Neutrophil (primary cell): ENCODE measurements around the gene DNAJB6.

Experiments used
- H3K27ac ChIP-seq: fragments of 200-600 bp; sonication (generic); 2 replicates; pipeline ENCODE4 v1.5.1; 2016; ENCODE audit warnings: mild to moderate bottlenecking, moderate library complexity
- H3K27me3 ChIP-seq: fragments of 200-600 bp; sonication (generic); 2 replicates; pipeline ENCODE4 v1.6.0; 2016; ENCODE audit warnings: mild to moderate bottlenecking
- H3K36me3 ChIP-seq: fragments of 200-600 bp; sonication (generic); 2 replicates; pipeline ENCODE4 v1.5.1; 2017
- H3K4me1 ChIP-seq, 2 experiments: fragments of 200-600 bp in 1 of 2; sonication (generic) in 1 of 2; 1 replicate in 1 of 2; 2 replicates in 1 of 2; pipeline versions ENCODE4 v1.5.1 to v1.6.1; 2013 to 2016; ENCODE audit warnings: low read depth in 1 of 2, low read length in 1 of 2, mild to moderate bottlenecking in 1 of 2, moderate library complexity in 1 of 2; ENCODE audit not compliant: control insufficient read depth in 1 of 2, insufficient read depth in 1 of 2
- H3K4me3 ChIP-seq, 2 experiments: fragments of 200-600 bp in 1 of 2; sonication (generic) in 1 of 2; 1 replicate in 1 of 2; 2 replicates in 1 of 2; pipeline ENCODE4 v1.5.1; 2013 to 2016; ENCODE audit warnings: low read depth in 1 of 2, low read length in 1 of 2, mild to moderate bottlenecking in 1 of 2, moderate library complexity in 1 of 2
- H3K9me3 ChIP-seq: fragments of 200-600 bp; sonication (generic); 2 replicates; pipeline ENCODE4 v1.5.1; 2016
- CTCF ChIP-seq: fragments of 200-600 bp; sonication (generic); IDR thresholded peaks from 2 replicates; pipeline ENCODE4 v1.5.1; 2016; ENCODE audit warnings: antibody characterized with exemption

The DNAJB6 gene

GRCh38 chr7:157397731-157398691 is 61.2 kb downstream of the DNAJB6 start:
- Histone ChIP-seq H3K9me3 (no peaks in the 10 kb centered on the region), H3K4me3 (no peak overlapping the region), H3K27me3 (no peaks in the 10 kb centered on the region), H3K36me3 (peaks cover 21% of the 10 kb centered on the region), H3K27ac (peak overlapping the region; percentile 57), H3K4me1 (peaks cover 65 to 68% of the 10 kb centered on the region in 2 experiments)
- TF ChIP-seq CTCF, result no peak

GRCh38 chr7:157399086-157399687 is 62.4 kb downstream of the DNAJB6 start:
- peaks cover 21% of the 10 kb centered on the region for H3K36me3 ChIP-seq
- H3K4me1 ChIP-seq, result peaks cover 53 to 57% of the 10 kb centered on the region in 2 experiments
- H3K27ac ChIP-seq, result peak overlapping the region; percentile 57
- no peaks in the 10 kb centered on the region for H3K27me3 ChIP-seq
- no peak for TF ChIP-seq CTCF
- H3K4me3 ChIP-seq, result no peak overlapping the region
- H3K9me3 ChIP-seq, result no peaks in the 10 kb centered on the region

- peaks cover 21% of the 10 kb centered on the region for H3K36me3 ChIP-seq
- H3K4me1 ChIP-seq, result peaks cover 49 to 53% of the 10 kb centered on the region in 2 experiments
- no peaks in the 10 kb centered on the region for H3K9me3 ChIP-seq
- H3K4me3 ChIP-seq, result no peak overlapping the region
- no peak for TF ChIP-seq CTCF
- no peaks in the 10 kb centered on the region for H3K27me3 ChIP-seq
- H3K27ac ChIP-seq, result no peak overlapping the region
Observed at GRCh38 chr7:157400171-157400860, 63.5 kb downstream of the DNAJB6 start.

GRCh38 chr7:157401567-157402387 is 65.0 kb downstream of the DNAJB6 start:
- H3K36me3 ChIP-seq, result peaks cover 22% of the 10 kb centered on the region
- no peaks in the 10 kb centered on the region for H3K9me3 ChIP-seq
- H3K27me3 ChIP-seq, result no peaks in the 10 kb centered on the region
- TF ChIP-seq CTCF, result no peak
- peak overlapping the region; percentile 73 for H3K27ac ChIP-seq
- H3K4me3 ChIP-seq, result peak overlapping the region in 1 of 2 experiments; percentile 43
- peaks cover 40 to 44% of the 10 kb centered on the region in 2 experiments for H3K4me1 ChIP-seq

GRCh38 chr7:157402388-157402703 is 65.5 kb downstream of the DNAJB6 start:
- TF ChIP-seq CTCF, result no peak
- H3K27ac ChIP-seq, result peak overlapping the region; percentile 73
- peaks cover 40 to 44% of the 10 kb centered on the region in 2 experiments for H3K4me1 ChIP-seq
- peaks cover 20% of the 10 kb centered on the region for H3K36me3 ChIP-seq
- H3K27me3 ChIP-seq, result no peaks in the 10 kb centered on the region
- no peak overlapping the region for H3K4me3 ChIP-seq
- H3K9me3 ChIP-seq, result no peaks in the 10 kb centered on the region
